Middle frontal gyrus (tissue), 1 donor: ENCODE results near the gene TBC1D20.
"Not testable (repeated sequence)": the region's sequence is repeated elsewhere in the genome, so short reads cannot be mapped to it uniquely, and the experiment has no call there.

Experiments
- DNase-seq: peaks from one replicate; pipeline ENCODE4 v3.0.0-alpha.2; 2015; ENCODE audit warnings: low spot score; ENCODE audit errors: extremely low spot score

TBC1D20 gene

DNA sequence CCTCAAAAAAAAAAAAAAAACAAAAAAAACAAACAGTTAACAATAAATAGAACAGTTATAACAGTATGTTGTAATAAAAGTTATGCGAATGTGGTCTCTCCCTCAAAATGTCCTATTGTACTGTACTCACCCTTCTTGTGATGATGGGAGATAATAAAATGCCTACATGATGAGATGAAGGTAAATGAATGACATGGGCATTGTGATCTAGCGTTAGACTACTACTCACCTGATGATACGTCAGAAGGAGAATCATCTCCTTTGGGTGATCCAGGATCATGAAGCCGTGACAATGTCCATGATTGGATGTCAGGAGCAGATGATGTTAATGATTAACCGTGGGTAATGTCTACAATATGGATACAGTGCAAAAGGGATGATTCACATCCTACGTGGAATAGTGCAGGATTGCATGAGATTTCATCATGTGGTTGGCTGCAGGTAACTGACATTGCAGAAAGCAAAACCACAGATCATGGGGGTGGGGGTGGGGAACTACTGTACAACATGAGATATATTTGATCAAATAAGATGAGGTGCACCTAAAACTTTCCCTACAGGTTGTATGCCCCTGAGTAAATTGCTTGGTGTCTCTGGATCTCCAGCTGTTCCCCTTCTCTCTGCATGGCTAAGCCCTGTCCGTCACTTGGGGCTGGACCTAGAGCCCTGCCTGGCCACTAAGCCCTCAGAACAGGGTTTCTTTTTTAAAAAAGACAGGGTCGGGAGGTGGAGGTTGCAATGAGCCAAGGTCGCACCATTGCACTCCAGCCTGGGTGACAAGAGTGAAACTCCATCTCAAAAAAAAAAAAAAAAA is 60.4 kb downstream of the TBC1D20 start:
- no peak for DNase-seq

DNA sequence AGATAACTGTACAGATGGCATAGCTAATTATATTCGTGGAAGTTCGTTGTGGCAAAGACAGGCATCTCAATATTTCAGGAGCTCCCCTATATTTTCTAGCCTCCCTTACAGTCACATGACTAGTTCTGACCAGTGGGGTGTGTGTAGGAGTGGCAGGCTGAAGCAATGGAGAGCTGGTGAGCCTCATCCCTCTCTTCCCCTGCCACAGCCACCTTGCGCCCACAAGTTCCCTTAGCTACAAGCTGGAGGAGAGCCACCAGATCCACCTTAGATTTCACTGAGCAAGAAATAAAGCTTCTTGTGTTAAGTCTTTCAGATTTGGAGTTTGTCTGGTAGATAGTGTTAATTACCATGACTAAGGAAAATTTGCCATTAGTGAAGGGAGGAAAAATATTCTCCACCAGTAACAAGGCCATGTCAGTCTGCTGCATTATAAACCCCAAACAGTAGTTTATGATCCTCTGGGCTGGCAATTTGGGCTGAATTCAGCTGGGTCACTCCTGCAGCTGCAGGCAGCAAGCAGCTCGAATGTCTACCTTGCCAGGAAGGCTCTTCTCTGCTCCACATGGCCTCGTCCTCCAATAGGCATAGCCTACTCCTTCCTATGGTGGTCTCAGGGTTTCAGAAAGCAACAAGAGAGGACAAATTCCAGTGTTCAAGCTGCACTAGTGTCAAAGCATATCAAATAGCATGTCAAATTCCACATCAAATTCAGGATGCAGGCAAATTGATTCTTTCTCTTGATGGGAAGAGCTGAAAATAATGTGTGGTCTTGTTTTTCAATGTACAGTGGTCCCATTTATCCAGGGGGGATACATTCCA is 61.7 kb downstream of the TBC1D20 start:
- peak; percentile 9 for DNase-seq

DNA sequence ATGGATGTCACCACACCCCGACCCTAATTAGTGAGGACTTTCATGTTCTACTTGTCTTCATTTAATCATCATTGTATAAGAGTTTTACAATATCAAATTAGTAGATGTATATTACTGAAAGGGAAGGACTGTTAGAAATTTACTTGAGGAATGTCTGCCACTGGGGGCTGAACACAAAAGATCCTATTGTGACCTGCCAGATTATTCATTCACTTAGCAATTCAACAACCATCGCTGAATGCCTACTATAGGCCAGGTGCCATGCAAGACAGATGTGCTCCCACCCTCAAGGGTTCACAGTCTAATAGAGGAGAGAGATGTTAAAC is 62.2 kb downstream of the TBC1D20 start:
- no peak for DNase-seq

DNA sequence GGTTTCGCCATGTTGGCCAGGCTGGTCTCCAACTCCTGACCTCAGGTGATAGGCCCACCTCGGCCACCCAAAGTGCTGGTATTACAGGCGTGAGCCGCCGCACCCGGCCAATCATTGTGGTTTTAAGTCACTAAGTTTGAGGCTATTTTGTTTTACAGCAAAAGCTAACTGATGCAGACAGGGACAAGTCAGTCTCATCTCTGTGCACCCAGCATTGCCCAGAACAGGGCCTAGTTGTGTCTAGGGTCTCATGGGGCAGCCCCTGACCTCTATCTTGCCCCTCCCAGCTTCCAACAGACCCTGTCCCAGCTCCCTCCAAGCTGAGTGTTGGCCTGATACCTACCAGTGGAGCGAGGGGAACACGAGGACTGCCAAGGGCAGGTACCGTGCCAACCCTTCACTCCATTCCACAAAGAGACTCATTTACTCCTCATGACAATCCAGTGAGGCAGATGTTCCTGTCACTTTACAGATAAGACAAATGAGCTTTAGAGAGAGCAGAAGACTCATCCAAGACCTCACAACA is 63.1 kb downstream of the TBC1D20 start:
- no peak for DNase-seq

DNA sequence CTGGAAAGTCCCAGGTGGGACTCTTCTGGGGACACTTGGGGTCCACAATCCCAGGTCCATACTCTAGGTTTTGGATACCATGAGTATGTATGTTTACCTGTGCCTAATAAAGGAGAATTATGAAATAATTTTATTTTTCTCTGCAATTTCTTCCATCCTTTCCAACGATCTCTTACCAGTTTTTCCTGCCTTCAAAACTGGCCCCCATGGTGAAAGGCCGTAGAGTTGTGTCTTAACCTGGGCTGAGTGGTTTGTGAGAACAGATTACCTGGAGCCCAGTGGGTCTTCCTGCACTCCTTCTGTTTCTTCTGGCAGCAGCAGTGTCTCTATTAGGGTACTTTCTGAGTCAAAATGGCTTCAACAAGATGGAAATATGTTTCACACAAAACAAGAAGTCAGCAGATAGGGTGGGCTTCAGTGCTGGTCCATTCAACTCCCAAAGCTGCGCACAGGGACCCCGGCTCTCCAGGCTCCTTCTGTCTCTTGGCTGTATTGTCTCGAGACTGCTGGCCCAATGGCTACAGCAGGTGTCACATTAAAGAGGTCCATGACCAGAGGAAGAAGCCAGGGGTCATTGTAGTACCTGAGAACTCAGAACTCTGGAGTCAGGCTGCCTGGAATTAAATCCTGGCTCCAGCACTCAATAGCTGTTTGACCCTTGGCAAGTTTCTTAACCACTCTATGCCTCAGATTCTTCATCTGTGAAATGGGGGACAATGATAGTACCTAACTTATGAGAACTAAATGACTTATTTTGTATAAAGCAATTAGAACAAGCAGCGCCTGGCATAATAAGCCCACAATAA is 64.7 kb downstream of the TBC1D20 start:
- DNase-seq, result no peak

DNA sequence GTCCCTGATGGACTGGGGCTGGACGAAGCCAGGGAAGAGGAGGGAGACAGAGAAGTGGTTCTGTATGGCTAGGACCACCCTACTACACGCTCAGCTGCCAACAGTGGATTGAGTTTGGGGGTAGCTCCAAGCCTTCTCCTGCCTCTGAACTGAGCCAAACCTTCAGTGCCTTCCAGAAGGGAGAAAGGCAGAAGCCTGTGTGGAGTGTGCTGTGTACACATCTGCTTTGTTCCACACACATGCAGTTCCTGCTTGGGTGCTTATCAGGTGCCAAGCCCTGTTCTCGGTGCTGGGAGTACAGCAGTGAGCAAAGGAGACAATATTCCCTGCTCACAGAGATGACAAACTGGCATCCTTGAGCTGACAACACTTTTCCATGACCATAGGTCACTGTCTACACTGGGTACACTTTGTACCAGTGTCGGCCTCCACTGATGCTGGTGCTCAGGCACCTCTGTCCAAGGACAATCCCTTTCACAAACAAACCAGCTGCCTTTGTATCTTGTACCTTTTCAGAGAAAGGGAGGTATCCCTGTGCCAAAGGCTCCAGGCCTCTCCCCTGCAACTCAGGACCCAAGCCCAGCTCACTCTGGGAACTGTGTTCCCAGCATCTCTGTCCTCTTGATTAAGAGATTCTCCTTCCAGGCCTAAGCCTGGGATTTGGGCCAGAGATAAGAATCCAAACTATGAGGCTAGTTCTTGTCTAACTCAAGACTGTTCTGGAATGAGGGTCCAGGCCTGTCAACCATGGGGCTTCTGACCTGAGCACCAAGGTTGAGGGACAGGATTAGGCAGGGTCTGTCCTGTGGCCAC is 65.5 kb downstream of the TBC1D20 start:
- no peak for DNase-seq

DNA sequence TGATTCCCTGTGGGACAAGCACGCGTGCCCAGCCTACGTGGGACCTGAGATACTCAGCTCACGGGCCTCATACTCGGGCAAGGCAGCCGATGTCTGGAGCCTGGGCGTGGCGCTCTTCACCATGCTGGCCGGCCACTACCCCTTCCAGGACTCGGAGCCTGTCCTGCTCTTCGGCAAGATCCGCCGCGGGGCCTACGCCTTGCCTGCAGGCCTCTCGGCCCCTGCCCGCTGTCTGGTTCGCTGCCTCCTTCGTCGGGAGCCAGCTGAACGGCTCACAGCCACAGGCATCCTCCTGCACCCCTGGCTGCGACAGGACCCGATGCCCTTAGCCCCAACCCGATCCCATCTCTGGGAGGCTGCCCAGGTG is 66.1 kb downstream of the TBC1D20 start:
- DNase-seq, result no peak

DNA sequence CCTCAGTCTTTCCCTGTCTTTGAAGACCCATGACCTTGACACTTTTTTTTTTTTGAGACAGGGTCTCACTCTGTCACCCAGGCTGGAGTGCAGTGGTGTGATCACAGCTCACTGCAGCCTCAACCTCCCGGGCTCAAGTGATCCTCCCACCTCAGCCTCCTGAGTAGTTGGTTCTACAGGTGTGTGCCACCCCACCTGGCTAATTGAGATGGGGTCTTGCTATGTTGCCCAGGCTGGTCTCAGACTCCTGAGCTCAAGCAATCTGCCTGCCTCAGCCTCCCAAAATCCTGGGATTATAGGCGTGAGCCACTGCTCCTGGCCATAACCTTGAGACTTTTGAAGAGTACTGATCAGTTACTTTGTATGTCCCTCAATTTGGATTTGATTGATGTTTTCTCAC is 69.0 kb downstream of the TBC1D20 start:
- DNase-seq, result not testable (repeated sequence)

DNA sequence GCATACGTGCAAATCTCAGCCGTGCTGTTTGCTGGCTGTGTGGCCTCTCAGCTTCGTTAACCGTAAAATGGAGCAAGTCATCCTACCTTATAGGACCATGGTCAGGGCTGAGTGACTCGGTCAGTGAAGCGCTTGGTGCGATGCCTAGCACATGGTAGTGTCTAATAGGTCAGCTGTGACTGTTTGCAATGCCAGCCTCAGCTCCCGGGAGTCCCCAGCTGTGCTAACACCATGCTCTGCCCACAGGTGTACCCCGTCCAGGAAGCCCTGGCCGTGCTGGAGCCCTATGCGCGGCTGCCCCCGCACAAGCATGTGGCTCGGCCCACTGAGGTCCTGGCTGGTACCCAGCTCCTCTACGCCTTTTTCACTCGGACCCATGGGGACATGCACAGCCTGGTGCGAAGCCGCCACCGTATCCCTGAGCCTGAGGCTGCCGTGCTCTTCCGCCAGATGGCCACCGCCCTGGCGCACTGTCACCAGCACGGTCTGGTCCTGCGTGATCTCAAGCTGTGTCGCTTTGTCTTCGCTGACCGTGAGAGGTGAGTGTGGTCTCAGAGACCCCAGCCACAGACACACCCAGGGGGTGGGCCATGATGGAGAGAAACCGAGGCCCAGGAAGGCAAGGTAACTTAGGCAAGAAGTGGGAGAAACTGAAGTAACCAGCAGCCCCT is 71.2 kb downstream of the TBC1D20 start:
- DNase-seq, result no peak

DNA sequence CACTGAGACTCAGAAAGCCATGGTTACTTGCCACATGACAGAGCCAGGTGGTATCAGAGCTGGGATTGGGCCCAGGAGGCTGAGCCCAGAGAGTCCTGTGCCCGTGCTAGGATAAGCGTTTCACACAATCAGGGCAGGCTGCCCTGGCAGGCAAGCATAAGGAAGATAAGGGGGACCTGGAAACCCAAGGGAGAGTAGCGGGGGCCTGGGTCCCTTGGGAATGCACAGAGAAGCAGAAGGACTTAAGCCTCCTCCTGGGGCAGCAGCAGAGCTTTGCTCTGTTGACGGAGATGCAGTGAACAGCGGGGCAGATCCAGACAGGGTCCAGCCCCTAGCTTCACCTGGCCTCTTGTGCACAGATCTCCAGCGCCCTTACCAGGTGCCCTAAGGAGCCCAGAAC is 73.1 kb downstream of the TBC1D20 start:
- no peak for DNase-seq

DNA sequence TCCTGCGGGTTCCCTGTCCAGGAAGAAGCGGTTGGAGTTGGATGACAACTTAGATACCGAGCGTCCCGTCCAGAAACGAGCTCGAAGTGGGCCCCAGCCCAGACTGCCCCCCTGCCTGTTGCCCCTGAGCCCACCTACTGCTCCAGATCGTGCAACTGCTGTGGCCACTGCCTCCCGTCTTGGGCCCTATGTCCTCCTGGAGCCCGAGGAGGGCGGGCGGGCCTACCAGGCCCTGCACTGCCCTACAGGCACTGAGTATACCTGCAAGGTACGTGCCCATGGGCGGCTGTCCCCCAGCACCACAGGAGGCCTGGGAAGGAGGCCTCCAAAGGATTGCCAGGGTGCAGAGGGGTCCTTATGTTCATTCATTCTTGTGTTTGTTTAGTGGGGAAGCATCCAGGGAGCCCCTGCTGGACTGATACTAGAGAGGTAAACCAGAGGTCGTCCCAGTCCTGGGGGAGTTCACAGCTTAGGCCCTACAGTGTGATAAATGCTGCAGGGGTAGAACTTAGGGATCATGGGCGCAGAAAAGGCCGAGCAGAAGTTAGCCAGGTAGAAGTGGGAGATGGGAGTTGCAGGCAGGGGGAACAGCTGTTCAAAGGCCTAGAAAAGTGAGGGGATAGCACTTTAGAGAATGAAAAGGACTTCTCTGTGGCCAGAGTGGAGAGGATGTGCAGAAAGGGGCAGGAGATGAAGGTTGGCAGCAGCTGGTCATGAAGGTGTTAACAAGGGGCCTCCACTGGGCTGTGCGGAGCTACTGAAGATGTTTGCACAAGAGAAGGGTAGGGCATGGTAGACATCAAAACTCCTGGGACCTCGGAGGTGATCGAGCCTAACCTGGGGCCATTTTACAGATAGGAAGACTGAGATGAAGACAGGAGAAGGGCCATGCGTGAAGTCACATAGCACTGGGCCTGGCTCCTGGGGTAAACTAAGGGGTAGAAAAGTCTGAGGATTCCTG is 74.0 kb downstream of the TBC1D20 start:
- no peak for DNase-seq

DNA sequence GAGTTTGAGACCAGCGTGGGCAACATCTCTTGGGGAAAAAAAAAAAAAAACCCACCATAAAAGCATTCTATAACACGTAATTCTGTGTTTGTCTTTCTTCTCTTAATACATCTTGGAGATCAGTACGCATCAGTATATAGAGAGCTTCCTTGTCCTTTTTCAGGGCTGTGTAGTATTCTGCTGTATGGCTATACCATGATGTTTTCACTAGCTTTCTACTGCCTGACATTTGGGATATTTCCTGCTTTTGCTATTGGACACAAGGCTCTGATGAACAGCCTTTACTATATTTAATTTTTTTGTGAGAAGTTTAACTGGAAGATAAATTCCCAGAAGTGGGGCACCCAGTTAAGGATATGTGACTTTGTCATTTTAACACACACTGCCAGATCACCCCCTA is 74.8 kb downstream of the TBC1D20 start:
- no peak for DNase-seq

DNA sequence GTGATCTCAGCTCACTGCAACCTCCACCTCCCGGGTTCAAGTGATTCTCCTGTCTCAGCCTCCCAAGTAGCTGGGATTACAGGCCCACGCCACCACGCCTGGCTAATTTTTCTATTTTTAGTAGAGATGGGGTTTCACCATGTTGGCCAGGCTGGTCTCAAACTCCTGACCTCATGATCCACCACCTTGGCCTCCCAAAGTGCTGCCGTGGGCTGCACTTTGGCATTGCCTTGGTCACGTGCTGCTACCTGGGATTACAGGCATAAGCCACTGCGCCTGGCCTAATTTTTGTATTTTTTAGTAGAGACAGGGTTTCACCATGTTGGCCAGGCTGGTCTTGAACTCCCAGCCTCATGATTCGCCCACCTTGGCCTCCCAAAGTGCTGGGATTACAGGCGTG is 75.7 kb downstream of the TBC1D20 start:
- not testable (repeated sequence) for DNase-seq
